Fibroblast of the aortic adventitia (primary cell): ENCODE results near the gene BCL11A. TPM values are rescaled to one million over a fixed set of nuclear protein-coding genes. Genes with fewer than 3 reads are reported as not detected.

Experiments used
- DNase-seq: peaks from one replicate; pipeline ENCODE4 v3.0.0-alpha.2; 2010; ENCODE audit warnings: low read depth
- H3K4me3 ChIP-seq: 2 replicates; pipeline ENCODE4 v1.5.1; 2011; ENCODE audit warnings: low read depth, mild to moderate bottlenecking, control low read depth, low read length, moderate library complexity
- CTCF ChIP-seq: IDR thresholded peaks from 2 replicates; pipeline ENCODE4 v1.5.1; 2011; ENCODE audit warnings: mild to moderate bottlenecking, low read length, control low read depth, inconsistent platforms; ENCODE audit not compliant: insufficient read depth
- total RNA-seq: library from RNA; depleted of rRNA; stranded (reverse); fragments of >200 nt; gene quantifications from 2 replicates; pipeline ENCODE4 v1.2.3, GENCODE V29; 2012; ENCODE audit warnings: low replicate concordance

Gene BCL11A
- total RNA-seq, 1 donor, result 0.09 TPM

DNA sequence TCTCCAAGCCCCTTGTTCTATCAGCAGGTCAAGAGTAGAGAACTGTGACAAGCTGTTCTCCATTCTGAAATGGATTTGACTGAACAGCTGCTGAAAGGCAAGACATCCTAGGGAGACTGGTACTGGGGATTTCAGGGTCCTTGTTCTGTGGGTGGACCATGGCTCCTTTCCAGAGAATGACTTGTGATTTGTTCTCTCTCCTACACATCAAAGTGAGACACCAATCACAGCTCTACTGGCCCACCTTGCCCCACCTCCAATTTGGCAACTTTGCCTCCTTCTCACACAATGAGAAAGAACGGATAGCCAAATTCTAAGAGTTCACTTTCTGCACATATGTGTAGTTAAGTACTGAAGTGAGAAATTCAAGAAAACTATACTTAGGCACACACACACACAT, 67.4 kb downstream of the BCL11A start:
- no peak overlapping the region for H3K4me3 ChIP-seq
- no peak for TF ChIP-seq CTCF
- no peak for DNase-seq

- H3K4me3 ChIP-seq, result no peak overlapping the region
- no peak for DNase-seq
- no peak for TF ChIP-seq CTCF
Measured at GRCh38 chr2:60485550-60485949, 67.9 kb downstream of the BCL11A start.

GRCh38 chr2:60485055-60485454, 68.4 kb downstream of the BCL11A start:
- no peak for TF ChIP-seq CTCF
- no peak for DNase-seq

GRCh38 chr2:60484133-60484645, 69.3 kb downstream of the BCL11A start:
- TF ChIP-seq CTCF, result no peak
- peak; percentile 33 for DNase-seq
- no peak overlapping the region for H3K4me3 ChIP-seq

More at GRCh38 chr2:60485055-60485454, 68.4 kb downstream of the BCL11A start:
- no peak overlapping the region for H3K4me3 ChIP-seq

- TF ChIP-seq CTCF, result no peak
- peak; percentile 27 for DNase-seq
- H3K4me3 ChIP-seq, result no peak overlapping the region
Measured at GRCh38 chr2:60483401-60483800, 70.1 kb downstream of the BCL11A start.

GRCh38 chr2:60482222-60482621, 71.2 kb downstream of the BCL11A start:
- TF ChIP-seq CTCF, result no peak
- H3K4me3 ChIP-seq, result no peak overlapping the region
- no peak for DNase-seq

DNA sequence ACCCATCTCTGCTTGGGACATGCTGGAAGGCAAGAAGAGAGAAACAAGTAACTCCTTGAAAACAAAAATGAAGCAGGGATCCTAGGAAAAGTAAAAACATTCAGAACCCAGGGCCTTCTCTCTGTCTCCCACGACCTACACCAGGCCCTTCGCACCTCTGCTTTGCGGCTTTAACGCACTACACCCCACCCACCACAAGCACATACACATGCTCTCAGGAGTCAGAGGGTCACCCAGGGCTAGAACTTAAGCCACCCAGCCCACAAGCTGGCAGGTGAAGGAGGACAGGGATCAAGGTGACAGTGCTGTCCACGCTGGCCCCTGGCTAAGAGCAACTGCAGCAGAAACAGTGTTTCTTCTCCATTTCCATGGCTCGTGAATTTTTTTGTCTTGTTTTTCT, 72.2 kb downstream of the BCL11A start:
- no peak for TF ChIP-seq CTCF
- DNase-seq, result no peak
- no peak overlapping the region for H3K4me3 ChIP-seq
